MCF 10A (cell line): ENCODE measurements around the gene CDX2. TPM values are rescaled to one million over a fixed set of nuclear protein-coding genes. Genes with fewer than 3 reads are reported as not detected.

ENCODE experiments used
- BruUV-seq: library from RNA; stranded (reverse); fragments of 400-500 nt; replicated peaks from 2 replicates; lab custom pipeline; 2021; lab: Mats Ljungman, UMichigan
- CTCF ChIA-PET: fragments of 300-600 bp; sonication (Branson Sonifier 250); formaldehyde crosslinking; extraction: SDS; loops from one replicate; lab custom pipeline; 2021; ENCODE audit warnings: antibody characterized with exemption, inconsistent platforms; lab: Yijun Ruan, JAX
- POLR2A ChIA-PET: fragments of 300-600, 350-650 bp; sonication (Branson Sonifier 250); formaldehyde crosslinking; extraction: SDS; loops from one replicate; lab custom pipeline; 2020; ENCODE audit warnings: antibody characterized with exemption, inconsistent platforms; lab: Yijun Ruan, JAX
- DNase-seq: peaks from one replicate; pipeline ENCODE4 v3.0.0-alpha.2; 2018; ENCODE audit not compliant: unreplicated experiment
- H3K27ac Mint-ChIP-seq: one replicate; pipeline ENCODE4 v1.8.0; 2022; ENCODE audit warnings: mild to moderate bottlenecking, low read depth, mixed read lengths; ENCODE audit not compliant: unreplicated experiment
- H3K27me3 Mint-ChIP-seq: one replicate; pipeline ENCODE4 v1.8.0; 2022; ENCODE audit warnings: mixed read lengths; ENCODE audit not compliant: insufficient read depth, unreplicated experiment
- H3K36me3 Mint-ChIP-seq: one replicate; pipeline ENCODE4 v1.8.0; 2022; ENCODE audit warnings: mild to moderate bottlenecking, moderate library complexity, mixed read lengths; ENCODE audit not compliant: insufficient read depth, unreplicated experiment
- H3K4me1 Mint-ChIP-seq: one replicate; pipeline ENCODE4 v1.8.0; 2022; ENCODE audit warnings: mixed read lengths; ENCODE audit not compliant: insufficient read depth, unreplicated experiment
- H3K4me3 Mint-ChIP-seq: one replicate; pipeline ENCODE4 v1.8.0; 2022; ENCODE audit warnings: mild to moderate bottlenecking, moderate library complexity, mixed read lengths; ENCODE audit not compliant: unreplicated experiment
- H3K9me3 Mint-ChIP-seq: one replicate; pipeline ENCODE4 v1.8.0; 2022; ENCODE audit warnings: mixed read lengths; ENCODE audit not compliant: unreplicated experiment
- CTCF ChIP-seq: fragments of 200-600 bp; IDR thresholded peaks from one replicate; pipeline ENCODE4 v1.8.0; 2022; ENCODE audit warnings: antibody characterized with exemption, mild to moderate bottlenecking; ENCODE audit not compliant: unreplicated experiment
- intact Hi-C: fragments of 100-400 bp; cut with micrococcal nuclease; formaldehyde crosslinking; loops from 2 replicates; pipeline ENCODE4 v1.14.1; 2022
- total RNA-seq: library from RNA; stranded (reverse); gene quantifications from 2 replicates; pipeline ENCODE4 v1.2.3, GENCODE V29; 2022

Gene CDX2
- total RNA-seq, 1 experiment from 2014 or later, result not detected

GRCh38 chr13:27970382-27971235 lies 1.5 kb upstream of the CDX2 start:
- no peak for TF ChIP-seq CTCF
- Mint-ChIP-seq H3K27ac (no peak overlapping the region), H3K4me1 (no peaks in the 10 kb centered on the region), H3K27me3 (peaks cover 59% of the 10 kb centered on the region), H3K4me3 (no peak overlapping the region), H3K36me3 (no peaks in the 10 kb centered on the region), H3K9me3 (no peaks in the 10 kb centered on the region)
- BruUV-seq, result no TSS peak
- CTCF ChIA-PET, result interaction anchor here (0.6 to 2.0 kb wide), 5 partner anchors 12 to 144 kb away, joined by 3 to 8 read pairs (median 6); no protein-coding TSS in a partner anchor
- intact Hi-C loops, result no loop called here
- DNase-seq, result no peak
- POLR2A ChIA-PET, result no interaction called here

GRCh38 chr13:27969866-27970229 lies 733 bp upstream of the CDX2 start:
- Mint-ChIP-seq H3K36me3 (no peaks in the 10 kb centered on the region), H3K9me3 (no peaks in the 10 kb centered on the region), H3K27me3 (peaks cover 51% of the 10 kb centered on the region), H3K4me1 (no peaks in the 10 kb centered on the region), H3K4me3 (no peak overlapping the region), H3K27ac (no peak overlapping the region)
- TF ChIP-seq CTCF, result no peak
- DNase-seq, result no peak
- POLR2A ChIA-PET, result no interaction called here
- intact Hi-C loops, result no loop called here
- BruUV-seq, result no TSS peak
- CTCF ChIA-PET, result interaction anchor here (0.6 to 2.0 kb wide), 3 partner anchors 66 to 595 kb away, joined by 3 to 6 read pairs (median 3); no protein-coding TSS in a partner anchor

GRCh38 chr13:27968316-27969081 lies 616 bp downstream of the CDX2 start:
- CTCF ChIA-PET, result interaction anchor here (0.7 to 1.2 kb wide), 3 partner anchors 16 to 594 kb away, joined by 3 read pairs; no protein-coding TSS in a partner anchor
- intact Hi-C loops, result no loop called here
- H3K27ac Mint-ChIP-seq, result no peak overlapping the region
- H3K36me3 Mint-ChIP-seq, result no peaks in the 10 kb centered on the region
- POLR2A ChIA-PET, result interaction anchor here (0.6 kb wide), 2 partner anchors 62 to 347 kb away, joined by 3 to 5 read pairs; no protein-coding TSS in a partner anchor
- TF ChIP-seq CTCF, result no peak
- no peaks in the 10 kb centered on the region for H3K9me3 Mint-ChIP-seq
- DNase-seq, result no peak
- peaks cover 41% of the 10 kb centered on the region for H3K27me3 Mint-ChIP-seq
- H3K4me3 Mint-ChIP-seq, result peak overlapping the region; percentile 61
- no TSS peak for BruUV-seq
- H3K4me1 Mint-ChIP-seq, result no peaks in the 10 kb centered on the region
